H1 (cell line): ENCODE results near the gene GLIPR2. TPM values are rescaled to one million over a fixed set of nuclear protein-coding genes. Genes with fewer than 3 reads are reported as not detected.
A peak's percentile ranks its signal among the peaks of the same experiment; 100 is the strongest.

Experiments used
- CTCF ChIA-PET: fragments of 300-600 bp; sonication (Branson Sonifier 250); formaldehyde crosslinking; loops from one replicate; lab custom pipeline; 2021; ENCODE audit not compliant: partially characterized antibody; lab: Charles Lee
- POLR2A ChIA-PET: fragments of 300-600 bp; sonication (Branson Sonifier 250); formaldehyde crosslinking; loops from one replicate; lab custom pipeline; 2021; ENCODE audit warnings: inconsistent platforms; ENCODE audit not compliant: partially characterized antibody; lab: Charles Lee
- DNase-seq, 2 experiments: peaks; one replicate each; pipeline versions ENCODE4 v3.0.0 to v3.0.0-alpha.2; 2010 to 2022; ENCODE audit warnings: low spot score in 2 of 2, low read depth in 1 of 2, mixed read lengths in 1 of 2
- FAIRE-seq: peaks from 2 replicates; lab custom pipeline; 2011; peaks lifted over from hg19 to GRCh38; lab: Jason Lieb, UNC
- H2AFZ ChIP-seq: 2 replicates; pipeline ENCODE4 v1.8.1; 2012; ENCODE audit warnings: low read length, inconsistent platforms
- H2AK5ac ChIP-seq: 2 replicates; pipeline ENCODE4 v1.6.1; 2013; ENCODE audit warnings: low read depth, low read length
- H2BK120ac ChIP-seq: replicated peaks from 2 replicates; pipeline ENCODE3; 2013; ENCODE audit warnings: low read depth, low read length, inconsistent platforms
- H2BK12ac ChIP-seq: 2 replicates; pipeline ENCODE4 v1.6.1; 2013; ENCODE audit warnings: low read depth, low read length
- H2BK15ac ChIP-seq: 2 replicates; pipeline ENCODE4 v1.6.1; 2013; ENCODE audit warnings: low read length
- H2BK20ac ChIP-seq: 2 replicates; pipeline ENCODE4 v1.6.1; 2013; ENCODE audit warnings: low read length
- H2BK5ac ChIP-seq: 2 replicates; pipeline ENCODE4 v1.6.1; 2013; ENCODE audit warnings: low read depth, low read length
- H3K14ac ChIP-seq: 2 replicates; pipeline ENCODE4 v1.6.1; 2013; ENCODE audit warnings: inconsistent platforms; ENCODE audit not compliant: insufficient read length
- H3K18ac ChIP-seq: 2 replicates; pipeline ENCODE4 v1.6.1; 2013; ENCODE audit warnings: low read length; ENCODE audit errors: extremely low read depth
- H3K23ac ChIP-seq: 2 replicates; pipeline ENCODE4 v1.6.1; 2013; ENCODE audit warnings: inconsistent platforms; ENCODE audit not compliant: insufficient read length
- H3K23me2 ChIP-seq: 2 replicates; pipeline ENCODE4 v1.6.1; 2013; ENCODE audit warnings: low read depth, low read length
- H3K27ac ChIP-seq: 2 replicates; pipeline ENCODE4 v1.6.1; 2011; ENCODE audit warnings: low read depth, low read length, inconsistent platforms
- H3K27me3 ChIP-seq, 4 experiments: replicated peaks in 1 of 4; 1 replicate in 1 of 4; 2 replicates in 3 of 4; pipeline versions ENCODE4 v1.6.1 to v1.8.1; 2011 to 2013; ENCODE audit warnings: low read length in 3 of 4, mild to moderate bottlenecking in 3 of 4, inconsistent platforms in 2 of 4, mixed read lengths in 2 of 4, moderate library complexity in 1 of 4; ENCODE audit not compliant: control insufficient read depth in 3 of 4, insufficient read depth in 3 of 4; ENCODE audit errors: extremely low read depth in 1 of 4
- H3K36me3 ChIP-seq, 4 experiments: 2 replicates each; pipeline versions ENCODE4 v1.6.1 to v1.8.1; 2011 to 2013; ENCODE audit warnings: mild to moderate bottlenecking in 4 of 4, low read length in 3 of 4, moderate library complexity in 2 of 4, control low read depth in 1 of 4, inconsistent platforms in 1 of 4; ENCODE audit not compliant: insufficient read depth in 4 of 4, control insufficient read depth in 2 of 4
- H3K4ac ChIP-seq: replicated peaks from 2 replicates; pipeline ENCODE3; 2013; ENCODE audit warnings: low read length, low read depth, mixed read lengths, inconsistent platforms; ENCODE audit not compliant: insufficient read length
- H3K4me1 ChIP-seq, 4 experiments: replicated peaks in 1 of 4; 1 replicate in 1 of 4; 2 replicates in 3 of 4; pipeline versions ENCODE4 v1.6.1 to v1.8.1; 2011 to 2013; ENCODE audit warnings: low read length in 3 of 4, inconsistent platforms in 2 of 4, mixed read lengths in 1 of 4; ENCODE audit not compliant: insufficient read depth in 4 of 4, control insufficient read depth in 3 of 4
- H3K4me2 ChIP-seq, 2 experiments: 2 replicates each; pipeline versions ENCODE4 v1.6.1 to v1.8.1; 2011 to 2013; ENCODE audit warnings: low read depth in 2 of 2, low read length in 2 of 2, control low read depth in 1 of 2, inconsistent platforms in 1 of 2, mild to moderate bottlenecking in 1 of 2; ENCODE audit not compliant: insufficient read depth in 1 of 2
- H3K4me3 ChIP-seq, 4 experiments: fragments of 200-600, 300-600 bp in 1 of 4; sonication (generic), shearing (Covaris generic), sonication (Bioruptor Twin) in 1 of 4; 2 replicates each; pipeline versions ENCODE4 v1.5.1 to v1.8.1; 2011 to 2016; ENCODE audit warnings: low read length in 4 of 4, low read depth in 3 of 4, control low read depth in 2 of 4, inconsistent platforms in 2 of 4, mild to moderate bottlenecking in 2 of 4, mixed read lengths in 1 of 4, moderate library complexity in 1 of 4; ENCODE audit not compliant: insufficient read depth in 2 of 4; ENCODE audit errors: extremely low read depth in 1 of 4
- H3K56ac ChIP-seq: replicated peaks from 2 replicates; pipeline ENCODE3; 2013; ENCODE audit warnings: low read depth, mild to moderate bottlenecking, mixed read lengths, low read length, inconsistent platforms; ENCODE audit not compliant: insufficient read length
- H3K79me1 ChIP-seq: 2 replicates; pipeline ENCODE4 v1.6.1; 2013; ENCODE audit warnings: low read depth, low read length, control low read depth
- H3K79me2 ChIP-seq, 2 experiments: 2 replicates each; pipeline versions ENCODE4 v1.6.1 to v1.8.1; 2012 to 2013; ENCODE audit warnings: low read length in 2 of 2, mild to moderate bottlenecking in 2 of 2, inconsistent platforms in 1 of 2; ENCODE audit not compliant: insufficient read depth in 2 of 2, control insufficient read depth in 1 of 2
- H3K9ac ChIP-seq, 4 experiments: replicated peaks in 1 of 4; 1 replicate in 1 of 4; 2 replicates in 3 of 4; pipeline versions ENCODE4 v1.6.1 to v1.8.1; 2011 to 2013; ENCODE audit warnings: low read depth in 3 of 4, low read length in 3 of 4, control low read depth in 2 of 4, mild to moderate bottlenecking in 2 of 4, moderate library complexity in 2 of 4, inconsistent platforms in 1 of 4; ENCODE audit errors: extremely low read depth in 1 of 4
- H3K9me3 ChIP-seq, 2 experiments: 2 replicates each; pipeline versions ENCODE4 v1.6.1 to v1.8.1; 2012 to 2013; ENCODE audit warnings: mild to moderate bottlenecking in 2 of 2, moderate library complexity in 2 of 2, control low read depth in 1 of 2, inconsistent platforms in 1 of 2, low read depth in 1 of 2, low read length in 1 of 2, mixed read lengths in 1 of 2; ENCODE audit not compliant: insufficient read depth in 2 of 2
- H4K20me1 ChIP-seq, 2 experiments: replicated peaks in 1 of 2; 2 replicates each; pipeline versions ENCODE3 to v1.8.1; 2011 to 2013; ENCODE audit warnings: inconsistent platforms in 2 of 2, low read length in 2 of 2, mild to moderate bottlenecking in 1 of 2; ENCODE audit not compliant: insufficient read depth in 2 of 2, control insufficient read depth in 1 of 2
- H4K5ac ChIP-seq: 2 replicates; pipeline ENCODE4 v1.6.1; 2013; ENCODE audit warnings: low read length, low read depth, mixed read lengths, inconsistent platforms; ENCODE audit not compliant: insufficient read length
- H4K8ac ChIP-seq: 2 replicates; pipeline ENCODE4 v1.8.0; 2013; ENCODE audit warnings: mild to moderate bottlenecking, moderate library complexity, low read length, inconsistent platforms; ENCODE audit not compliant: insufficient read depth; ENCODE audit errors: extremely low read depth
- H4K91ac ChIP-seq: replicated peaks from 2 replicates; pipeline ENCODE3; 2013; ENCODE audit warnings: low read length, mixed read lengths, inconsistent platforms; ENCODE audit not compliant: insufficient read length
- ASH2L ChIP-seq: fragments of 200-600, 300-600 bp; sonication (generic); IDR thresholded peaks from one replicate; pipeline ENCODE4 v1.7.1; 2017; ENCODE audit warnings: low read length
- CREB1 ChIP-seq: IDR thresholded peaks from 2 replicates; pipeline ENCODE4 v1.6.1; 2012; ENCODE audit warnings: inconsistent platforms
- CTCF ChIP-seq, 3 experiments: IDR thresholded peaks; 1 replicate in 2 of 3; 2 replicates in 1 of 3; pipeline versions ENCODE4 v1.5.1 to v1.6.1; 2011; ENCODE audit warnings: low read length in 3 of 3, mild to moderate bottlenecking in 3 of 3, inconsistent platforms in 2 of 3, low read depth in 1 of 3, moderate library complexity in 1 of 3; ENCODE audit not compliant: insufficient read depth in 1 of 3; ENCODE audit errors: control extremely low read depth in 1 of 3
- EZH2 ChIP-seq: fragments of 200-600 bp; sonication (generic); IDR thresholded peaks from 2 replicates; pipeline ENCODE4 v1.7.1; 2012; ENCODE audit warnings: low read depth, mild to moderate bottlenecking, moderate library complexity, low read length, inconsistent platforms; ENCODE audit not compliant: severe bottlenecking
- KDM4A ChIP-seq: IDR thresholded peaks from one replicate; pipeline ENCODE4 v1.7.1; 2012; ENCODE audit warnings: low read depth, mild to moderate bottlenecking, moderate library complexity, low read length, inconsistent platforms; ENCODE audit not compliant: severe bottlenecking
- SIN3A ChIP-seq, 2 experiments: IDR thresholded peaks in 1 of 2; conservative IDR thresholded peaks in 1 of 2; 2 replicates each; pipeline ENCODE4 v1.6.1; 2011 to 2012; ENCODE audit warnings: low read length in 2 of 2, improper control_type of control experiment in 1 of 2, low read depth in 1 of 2, mild to moderate bottlenecking in 1 of 2
- SP1 ChIP-seq: IDR thresholded peaks from 2 replicates; pipeline ENCODE4 v1.6.1; 2011; ENCODE audit warnings: low read depth, low read length
- SP4 ChIP-seq: IDR thresholded peaks from 2 replicates; pipeline ENCODE4 v1.6.1; 2012; ENCODE audit warnings: low read length, inconsistent platforms
- SUZ12 ChIP-seq: fragments of 200-600 bp; sonication (generic); IDR thresholded peaks from 2 replicates; pipeline ENCODE4 v1.6.1; 2012; ENCODE audit warnings: mild to moderate bottlenecking, inconsistent platforms, low read length, moderate library complexity, mixed read lengths
- TBP ChIP-seq: IDR thresholded peaks from 2 replicates; pipeline ENCODE4 v1.6.1; 2011; ENCODE audit warnings: low read depth, low read length, improper control_type of control experiment
- WGBS, 2 experiments: shearing (Covaris generic) in 1 of 2; methylation state at CpG; one replicate each; pipeline versions ENCODE4 v1.1.6 to v1.1.7; 2013 to 2015; ENCODE audit warnings: low lambda C conversion rate in 2 of 2, mixed read lengths in 2 of 2, inconsistent platforms in 1 of 2, low coverage in 1 of 2, missing lambda C conversion rate in 1 of 2; ENCODE audit not compliant: insufficient replicate concordance in 2 of 2, insufficient coverage in 1 of 2, insufficient read length in 1 of 2; ENCODE audit errors: extremely low coverage in 1 of 2, missing lambda C conversion rate in 1 of 2; 5-methylcytosine and 5-hydroxymethylcytosine counted together
- polyA plus RNA-seq, 7 experiments: library from polyadenylated mRNA; depleted of rRNA in 3 of 7; stranded (reverse) in 5 of 7; unstranded in 2 of 7; fragments of >200 nt in 5 of 7; fragments of 200-250 nt in 2 of 7; gene quantifications; 1 replicate in 5 of 7; 2 replicates in 1 of 7; 4 replicates in 1 of 7; pipeline versions ENCODE4 v1.2.1 to v1.2.3, GENCODE V29; 2011 to 2013; ENCODE audit warnings: missing spikeins in 2 of 7, mixed read lengths in 2 of 7
- total RNA-seq: library from RNA; stranded (reverse); fragmentation: NEBNext Ultra II Directional; extraction: Animal tissue kit (Norgen Biotek cat#: 25700); gene quantifications from 2 replicates; pipeline ENCODE4 v1.2.1, GENCODE V29; 2021

The GLIPR2 gene
- total and polyA plus RNA-seq, 2 of the 8 experiments (the other 6 are each of a cell fraction or from before 2014, with no cell fraction given) = 7.9 to 12.0 TPM

- Histone ChIP-seq H3K79me1 (no peaks in the 10 kb centered on the region), H3K9ac (no peak overlapping the region), H3K27ac (no peak overlapping the region), H3K9me3 (no peaks in the 10 kb centered on the region), H4K91ac (no peak overlapping the region), H2BK15ac (no peak overlapping the region), H3K56ac (no peak overlapping the region), H3K23ac (no peak overlapping the region), H3K27me3 (no peaks in the 10 kb centered on the region), H2BK5ac (no peak overlapping the region), H3K4me3 (no peak overlapping the region), H4K20me1 (no peaks in the 10 kb centered on the region), H4K8ac (no peak overlapping the region), H3K4me1 (peaks cover 0 to 3% (median 2%) of the 10 kb centered on the region in 4 experiments; a peak in 4 of 7 replicates), H3K4ac (no peak overlapping the region), H3K36me3 (no peaks in the 10 kb centered on the region), H3K23me2 (no peaks in the 10 kb centered on the region), H2BK120ac (no peak overlapping the region), H3K14ac (no peak overlapping the region), H4K5ac (no peak overlapping the region), H2AFZ (no peak overlapping the region), H3K4me2 (no peak overlapping the region), H2AK5ac (no peak overlapping the region), H2BK12ac (no peak overlapping the region), H2BK20ac (no peak overlapping the region), H3K79me2 (no peaks in the 10 kb centered on the region), H3K18ac (no peak overlapping the region)
- ChIA-PET POLR2A (interaction anchor here (1.4 to 2.4 kb wide), 6 partner anchors 10 to 72 kb away, joined by 3 to 9 read pairs (median 4); partner anchors contain the start of gene RECK), CTCF (interaction anchor here (0.6 to 7.6 kb wide), 31 partner anchors 9 to 348 kb away, joined by 3 to 153 read pairs (median 8); partner anchors contain the start of genes CCIN, CLTA, GLIPR2 and RECK)
- DNase-seq (peak in 1 of 2 experiments; percentile 27), FAIRE-seq (no peak)
- WGBS, 2 experiments = 86% methylated on average over 4 of the region's 4 CpGs; no CpG with 5 or more reads in 1 of the 2 experiments
- TF ChIP-seq EZH2 (no peak), KDM4A (no peak), SP1 (no peak), TBP (no peak), CTCF (IDR thresholded peaks at IDR 0.05; ENCODE audit: control extremely low read depth in 1 of 3, insufficient read depth in 1 of 3, low read depth in 1 of 3, low read length in 3 of 3) (no peak), SP4 (no peak), SIN3A (conservative IDR thresholded peaks at IDR 0.05 in 1 of 2, IDR thresholded peaks at IDR 0.05 in 1 of 2; ENCODE audit: low read depth in 1 of 2, low read length in 2 of 2) (no peak), CREB1 (no peak), SUZ12 (no peak), ASH2L (no peak)
These were observed 34.4 kb upstream of the GLIPR2 start for GRCh38 chr9:36101916-36102741.
